Left ventricle myocardium inferior (tissue), 1 donor: ENCODE measurements around the gene NCAPD2. TPM values are rescaled to one million over a fixed set of nuclear protein-coding genes. Genes with fewer than 3 reads are reported as not detected.
"Not testable (repeated sequence)": the region's sequence is repeated elsewhere in the genome, so short reads cannot be mapped to it uniquely, and the experiment has no call there.

Experiments used
- DNase-seq: peaks from one replicate; pipeline ENCODE4 v3.0.0-alpha.2; 2020
- H3K27ac ChIP-seq: fragments of 200-600 bp; replicated peaks from 2 replicates; pipeline ENCODE4 v1.8.0; 2021
- H3K27me3 ChIP-seq: fragments of 200-600 bp; 2 replicates; pipeline ENCODE4 v1.8.0; 2021; ENCODE audit warnings: low read depth
- H3K36me3 ChIP-seq: fragments of 200-600 bp; 2 replicates; pipeline ENCODE4 v1.8.0; 2021
- H3K4me1 ChIP-seq: fragments of 200-600 bp; 2 replicates; pipeline ENCODE4 v1.8.0; 2021
- H3K4me3 ChIP-seq: fragments of 200-600 bp; 2 replicates; pipeline ENCODE4 v1.8.0; 2021; ENCODE audit warnings: mild to moderate bottlenecking, moderate library complexity
- H3K9me3 ChIP-seq: fragments of 200-600 bp; replicated peaks from 2 replicates; pipeline ENCODE4 v1.8.0; 2021
- intact Hi-C: fragments of 100-400 bp; cut with micrococcal nuclease; formaldehyde crosslinking; loops from one replicate; pipeline ENCODE4 v1.11.0; 2022
- total RNA-seq: library from RNA; stranded (reverse); fragmentation: NEBNext Ultra II Directional; extraction: Animal tissue kit (Norgen Biotek cat#: 25700); gene quantifications from one replicate; pipeline ENCODE4 v1.2.1, GENCODE V29; 2021
- TF ChIP-seq, protein P1 (sequence below): fragments of 200-600 bp; IDR thresholded peaks from 2 replicates; pipeline ENCODE4 v1.8.0; 2021; ENCODE audit warnings: antibody characterized with exemption, mild to moderate bottlenecking, borderline replicate concordance
- donor health status: DM: no; HTN: yes; CAD: no; lungs with severe emphysema.

The NCAPD2 gene
- total RNA-seq, 1 donor from 2014 or later, result 9.2 TPM

DNA sequence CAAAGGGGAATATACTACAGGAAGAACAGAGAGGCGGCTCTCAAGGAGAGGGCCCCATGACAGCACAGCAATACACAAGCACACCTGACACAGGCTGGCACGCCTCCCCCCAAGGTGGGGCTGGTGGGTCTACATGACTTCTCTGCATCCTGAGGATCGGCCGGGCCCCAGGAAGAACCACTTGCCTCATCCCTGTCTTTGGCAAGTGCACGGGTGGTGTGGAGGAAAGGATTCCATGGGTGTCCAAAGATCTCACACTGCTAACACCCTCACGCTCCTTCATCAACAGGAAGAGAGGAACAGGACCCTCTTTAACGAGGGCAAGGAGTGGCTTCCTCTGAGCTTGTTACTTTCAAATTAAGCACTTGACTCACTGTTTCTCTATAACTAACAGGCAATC is 30.7 kb upstream of the NCAPD2 start:
- no peak overlapping the region for H3K4me3 ChIP-seq
- H3K27me3 ChIP-seq, result no peaks in the 10 kb centered on the region
- intact Hi-C loops, result no loop called here
- peaks cover 79% of the 10 kb centered on the region for H3K36me3 ChIP-seq
- no peak for DNase-seq
- H3K4me1 ChIP-seq, result peaks cover 28% of the 10 kb centered on the region
- TF ChIP-seq, protein P1, sequence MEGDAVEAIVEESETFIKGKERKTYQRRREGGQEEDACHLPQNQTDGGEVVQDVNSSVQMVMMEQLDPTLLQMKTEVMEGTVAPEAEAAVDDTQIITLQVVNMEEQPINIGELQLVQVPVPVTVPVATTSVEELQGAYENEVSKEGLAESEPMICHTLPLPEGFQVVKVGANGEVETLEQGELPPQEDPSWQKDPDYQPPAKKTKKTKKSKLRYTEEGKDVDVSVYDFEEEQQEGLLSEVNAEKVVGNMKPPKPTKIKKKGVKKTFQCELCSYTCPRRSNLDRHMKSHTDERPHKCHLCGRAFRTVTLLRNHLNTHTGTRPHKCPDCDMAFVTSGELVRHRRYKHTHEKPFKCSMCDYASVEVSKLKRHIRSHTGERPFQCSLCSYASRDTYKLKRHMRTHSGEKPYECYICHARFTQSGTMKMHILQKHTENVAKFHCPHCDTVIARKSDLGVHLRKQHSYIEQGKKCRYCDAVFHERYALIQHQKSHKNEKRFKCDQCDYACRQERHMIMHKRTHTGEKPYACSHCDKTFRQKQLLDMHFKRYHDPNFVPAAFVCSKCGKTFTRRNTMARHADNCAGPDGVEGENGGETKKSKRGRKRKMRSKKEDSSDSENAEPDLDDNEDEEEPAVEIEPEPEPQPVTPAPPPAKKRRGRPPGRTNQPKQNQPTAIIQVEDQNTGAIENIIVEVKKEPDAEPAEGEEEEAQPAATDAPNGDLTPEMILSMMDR, result no peak
- no peaks in the 10 kb centered on the region for H3K9me3 ChIP-seq
- H3K27ac ChIP-seq, result no peak overlapping the region

DNA sequence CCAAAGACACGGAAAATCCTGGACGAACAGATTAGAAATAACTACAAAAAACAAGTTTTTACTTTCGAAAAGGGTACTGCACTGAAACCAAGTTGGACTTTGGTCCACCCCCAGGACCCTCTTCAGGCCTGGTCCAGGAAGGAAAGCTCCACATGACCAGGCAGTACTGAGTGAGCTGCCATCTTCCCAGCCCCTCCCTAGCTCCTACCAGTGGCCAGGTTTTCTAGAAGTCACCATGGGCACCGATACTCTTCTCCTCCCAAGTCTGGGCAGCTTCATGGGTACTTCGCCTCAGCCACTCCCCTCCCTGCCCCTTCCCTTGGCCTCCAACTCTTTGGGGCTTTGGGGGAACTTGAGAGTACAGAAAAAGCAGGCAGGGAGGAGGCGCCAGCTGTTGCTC is 30.0 kb upstream of the NCAPD2 start:
- H3K27ac ChIP-seq, result no peak overlapping the region
- H3K4me1 ChIP-seq, result peaks cover 34% of the 10 kb centered on the region
- H3K36me3 ChIP-seq, result peaks cover 73% of the 10 kb centered on the region
- no peak for DNase-seq
- no peak overlapping the region for H3K4me3 ChIP-seq
- TF ChIP-seq, protein P1, result no peak
- H3K9me3 ChIP-seq, result no peaks in the 10 kb centered on the region
- intact Hi-C loops, result no loop called here
- no peaks in the 10 kb centered on the region for H3K27me3 ChIP-seq

DNA sequence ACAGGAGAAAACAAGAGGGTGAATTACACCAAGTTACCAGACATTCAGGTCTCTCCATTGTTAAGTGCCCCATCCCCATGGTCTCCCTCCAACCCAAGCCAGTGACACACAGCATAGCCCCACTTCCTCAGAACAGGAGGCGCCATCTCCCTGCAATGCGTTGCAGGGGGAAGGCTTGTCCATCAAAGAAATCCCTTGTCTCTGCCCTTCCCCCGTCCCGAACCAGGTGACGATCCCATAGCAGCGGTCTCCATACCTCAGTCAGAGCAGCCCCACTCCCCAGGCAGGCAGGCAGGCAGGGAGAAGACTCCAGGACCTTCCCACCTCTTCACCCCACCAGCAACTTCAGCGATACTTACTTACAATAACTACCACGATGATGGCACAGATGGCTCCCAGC is 29.4 kb upstream of the NCAPD2 start:
- intact Hi-C loops, result no loop called here
- no peak for DNase-seq
- H3K27me3 ChIP-seq, result no peaks in the 10 kb centered on the region
- H3K27ac ChIP-seq, result no peak overlapping the region
- no peak overlapping the region for H3K4me3 ChIP-seq
- H3K9me3 ChIP-seq, result no peaks in the 10 kb centered on the region
- TF ChIP-seq, protein P1, result no peak
- H3K36me3 ChIP-seq, result peaks cover 66% of the 10 kb centered on the region
- H3K4me1 ChIP-seq, result peaks cover 41% of the 10 kb centered on the region

DNA sequence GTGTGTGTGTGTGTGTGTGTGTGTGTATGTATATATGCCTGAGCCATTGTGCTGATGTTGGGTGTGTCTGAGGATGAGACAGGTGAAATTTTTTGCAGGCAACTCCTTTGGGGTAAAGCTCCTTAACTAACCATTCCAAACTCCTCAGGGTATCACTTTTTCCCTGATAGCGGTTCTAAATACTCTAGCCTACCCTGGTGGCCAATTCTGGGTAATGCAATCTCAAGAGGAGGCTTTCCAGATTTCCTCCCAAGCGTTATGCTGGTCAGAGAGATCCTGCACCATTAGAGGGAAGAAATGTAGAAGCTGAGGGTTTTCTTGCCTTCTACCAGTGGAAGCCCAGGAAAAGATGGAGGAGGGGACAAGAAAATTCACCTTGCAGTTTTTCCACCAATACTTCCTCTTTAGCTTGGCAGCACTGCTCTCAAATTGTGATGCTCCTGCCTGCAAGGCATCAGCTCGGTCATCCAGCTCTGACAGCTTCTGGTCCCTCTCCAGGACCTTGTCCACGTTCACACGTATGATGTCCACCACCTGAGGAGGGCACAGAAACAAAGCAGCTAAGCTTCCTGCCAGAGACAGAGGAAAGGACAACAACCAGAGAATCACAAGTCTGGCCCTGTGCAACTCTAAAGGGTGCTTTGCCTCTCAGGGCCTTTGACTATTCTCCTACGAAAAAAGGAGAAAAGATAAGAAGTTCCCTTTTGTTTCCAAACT is 28.3 kb upstream of the NCAPD2 start:
- TF ChIP-seq, protein P1, result peak; percentile 84
- H3K36me3 ChIP-seq, result peaks cover 55% of the 10 kb centered on the region
- peak overlapping the region; percentile 7 for H3K27ac ChIP-seq
- no peaks in the 10 kb centered on the region for H3K27me3 ChIP-seq
- H3K9me3 ChIP-seq, result no peaks in the 10 kb centered on the region
- H3K4me1 ChIP-seq, result peaks cover 46% of the 10 kb centered on the region
- DNase-seq, result no peak
- intact Hi-C loops, result no loop called here
- no peak overlapping the region for H3K4me3 ChIP-seq

DNA sequence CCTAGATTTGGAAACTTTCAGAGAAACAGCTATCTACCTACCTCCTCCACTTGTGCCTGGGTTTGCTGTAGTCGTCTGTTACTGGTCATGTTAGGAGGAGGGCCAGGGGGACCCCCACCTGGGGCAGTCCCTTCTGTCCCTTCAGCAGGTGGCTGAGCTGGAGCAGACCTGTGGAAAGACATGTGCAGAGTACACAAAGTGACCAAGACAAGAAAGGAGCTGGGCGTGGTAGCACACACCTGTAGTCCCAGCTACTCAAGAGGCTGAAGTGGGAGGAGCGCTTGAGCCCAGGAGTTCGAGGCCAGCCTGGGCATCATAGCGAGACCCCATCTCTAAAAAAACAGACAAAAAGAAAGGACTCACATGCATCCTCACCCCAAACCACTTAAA is 27.7 kb upstream of the NCAPD2 start:
- DNase-seq, result no peak
- TF ChIP-seq, protein P1, result no peak
- Histone ChIP-seq H3K4me1 (peaks cover 43% of the 10 kb centered on the region), H3K36me3 (peaks cover 50% of the 10 kb centered on the region), H3K27me3 (no peaks in the 10 kb centered on the region), H3K27ac (peak overlapping the region; percentile 7), H3K9me3 (no peaks in the 10 kb centered on the region), H3K4me3 (no peak overlapping the region)
- intact Hi-C loops, result no loop called here

DNA sequence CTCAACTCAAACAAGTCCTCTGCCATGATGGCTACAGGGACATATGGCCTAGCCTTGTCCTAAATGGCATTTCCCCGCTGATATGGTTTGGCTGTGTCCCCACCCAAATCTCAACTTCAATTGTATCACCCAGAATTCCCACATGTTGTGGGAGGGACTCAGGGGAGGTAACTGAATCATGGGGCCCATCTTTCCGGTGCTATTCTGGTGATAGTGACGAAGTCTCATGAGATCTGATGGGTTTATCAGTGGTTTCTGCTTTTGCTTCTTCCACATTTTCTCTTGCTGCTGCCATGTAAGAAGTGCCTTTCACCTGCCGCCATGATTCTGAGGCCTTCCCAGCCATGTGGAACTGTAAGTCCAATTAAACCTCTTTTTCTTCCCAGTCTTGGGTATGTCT is 27.2 kb upstream of the NCAPD2 start:
- peaks cover 45% of the 10 kb centered on the region for H3K36me3 ChIP-seq
- H3K9me3 ChIP-seq, DNase-seq, H3K27me3 ChIP-seq, H3K27ac ChIP-seq, H3K4me3 ChIP-seq, intact Hi-C loops: not testable (repeated sequence)
- H3K4me1 ChIP-seq, result peaks cover 41% of the 10 kb centered on the region

DNA sequence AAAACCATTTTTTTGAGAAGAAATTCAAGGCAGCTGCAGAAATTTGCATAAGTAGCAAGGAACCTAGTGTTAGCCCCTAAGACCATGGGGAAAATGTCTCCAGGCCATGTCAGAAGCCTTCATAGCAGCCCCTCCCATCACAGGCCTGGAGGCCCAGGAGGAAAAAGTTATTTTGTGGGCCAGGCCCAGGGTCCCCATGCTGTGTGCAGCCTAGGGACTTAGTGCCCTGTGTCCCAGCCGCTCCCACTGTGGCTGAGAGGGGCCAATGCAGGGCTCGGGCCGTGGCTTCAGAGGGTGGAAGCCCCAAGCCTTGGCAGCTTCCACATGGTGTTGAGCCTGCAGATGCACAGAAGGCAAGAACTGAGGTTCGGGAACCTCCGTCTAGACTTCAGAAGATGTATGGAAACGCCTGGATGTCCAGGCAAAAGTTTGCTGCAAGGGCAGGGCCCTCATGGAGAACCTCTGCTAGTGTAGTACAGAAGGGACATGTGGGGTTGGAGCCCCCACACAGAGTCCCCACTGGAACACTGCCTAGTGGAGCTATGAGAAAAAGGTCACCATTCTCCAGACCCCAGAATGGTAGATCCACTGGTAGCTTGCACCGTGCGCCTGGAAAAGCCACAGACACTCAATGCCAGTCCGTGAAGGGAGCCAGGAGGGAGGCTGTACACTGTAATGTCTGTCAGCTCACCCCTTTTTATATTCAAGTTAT is 26.2 kb upstream of the NCAPD2 start:
- intact Hi-C loops, H3K27ac ChIP-seq, H3K27me3 ChIP-seq, H3K4me3 ChIP-seq, H3K9me3 ChIP-seq, DNase-seq: not testable (repeated sequence)
- H3K36me3 ChIP-seq, result peaks cover 35% of the 10 kb centered on the region
- H3K4me1 ChIP-seq, result peaks cover 35% of the 10 kb centered on the region
